GM04503 (cell line): ENCODE measurements around the gene CEACAM21.
"Not testable (repeated sequence)": the region's sequence is repeated elsewhere in the genome, so short reads cannot be mapped to it uniquely, and the experiment has no call there.

Experiments used
- DNase-seq: peaks from one replicate; pipeline ENCODE4 v3.0.0-alpha.2; 2012; ENCODE audit warnings: low read depth

Gene CEACAM21

GRCh38 chr19:41549884-41550283 lies 26.1 kb upstream of the CEACAM21 start:
- no peak for DNase-seq

GRCh38 chr19:41551212-41551610 lies 24.8 kb upstream of the CEACAM21 start:
- no peak for DNase-seq

GRCh38 chr19:41551711-41552110 lies 24.3 kb upstream of the CEACAM21 start:
- no peak for DNase-seq

GRCh38 chr19:41552558-41552957 lies 23.4 kb upstream of the CEACAM21 start:
- DNase-seq, result no peak

GRCh38 chr19:41553804-41554203 lies 22.2 kb upstream of the CEACAM21 start:
- DNase-seq, result no peak

- DNase-seq, result no peak
Measured at GRCh38 chr19:41554907-41555306, 21.1 kb upstream of the CEACAM21 start.

GRCh38 chr19:41555748-41556147 lies 20.2 kb upstream of the CEACAM21 start:
- no peak for DNase-seq

- DNase-seq, result no peak
Measured at GRCh38 chr19:41563854-41564514, 12.0 kb upstream of the CEACAM21 start.

- no peak for DNase-seq
Measured at GRCh38 chr19:41564515-41565378, 11.2 kb upstream of the CEACAM21 start.

- DNase-seq, result no peak
Measured at GRCh38 chr19:41565379-41565720, 10.6 kb upstream of the CEACAM21 start.

- no peak for DNase-seq
Measured at GRCh38 chr19:41566001-41566400, 10.0 kb upstream of the CEACAM21 start.

GRCh38 chr19:41569481-41570150 lies 6.3 kb upstream of the CEACAM21 start:
- DNase-seq, result no peak

- DNase-seq, result no peak
Measured at GRCh38 chr19:41570179-41570578, 5.8 kb upstream of the CEACAM21 start.

GRCh38 chr19:41570639-41571112 lies 5.3 kb upstream of the CEACAM21 start:
- no peak for DNase-seq

- no peak for DNase-seq
Measured at GRCh38 chr19:41577144-41577830, 1.3 kb downstream of the CEACAM21 start.

- DNase-seq, result no peak
Measured at GRCh38 chr19:41577833-41578232, 1.9 kb downstream of the CEACAM21 start.

GRCh38 chr19:41578886-41579285 lies 2.9 kb downstream of the CEACAM21 start:
- DNase-seq, result no peak

- not testable (repeated sequence) for DNase-seq
Measured at GRCh38 chr19:41581068-41581467, 5.1 kb downstream of the CEACAM21 start.

GRCh38 chr19:41582577-41583182 lies 6.7 kb downstream of the CEACAM21 start:
- DNase-seq, result not testable (repeated sequence)

GRCh38 chr19:41584260-41584810 lies 8.4 kb downstream of the CEACAM21 start:
- no peak for DNase-seq

- DNase-seq, result no peak
Measured at GRCh38 chr19:41584931-41585330, 9.0 kb downstream of the CEACAM21 start.
